NT2/D1 (cell line): ENCODE results near the gene DLL4.

Experiments used
- YY1 ChIP-seq: IDR thresholded peaks from 2 replicates; pipeline ENCODE4 v1.6.1; 2011; ENCODE audit not compliant: insufficient read length, insufficient read depth
- ZNF274 ChIP-seq: IDR thresholded peaks from 2 replicates; pipeline ENCODE4 v1.6.1; 2011; ENCODE audit warnings: mild to moderate bottlenecking, low read depth, low read length

DNA sequence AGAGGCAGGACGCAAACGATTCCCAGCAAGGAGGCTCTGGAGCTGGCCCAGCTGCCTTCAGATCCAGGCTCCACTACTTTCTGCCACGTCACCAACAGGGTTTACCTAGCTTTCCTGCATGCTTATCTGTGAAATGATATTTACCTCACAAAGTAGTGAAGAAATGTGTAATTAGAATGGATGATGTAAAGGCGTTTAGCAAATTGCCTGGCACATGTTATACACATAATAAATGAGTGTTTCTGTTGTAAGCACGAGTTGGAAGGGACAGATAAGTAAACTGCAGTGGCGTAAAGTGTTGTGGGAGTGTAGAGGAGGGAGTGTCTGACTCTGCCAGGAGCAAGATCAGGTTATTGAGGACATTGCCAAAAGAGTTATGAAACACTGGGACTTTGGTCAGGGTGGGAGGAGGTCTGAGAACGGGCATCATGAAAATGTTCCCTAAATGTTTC, 20.6 kb downstream of the DLL4 start:
- no peak for TF ChIP-seq YY1
- TF ChIP-seq ZNF274, result no peak
